Activated naive CD8-positive, alpha-beta T cell (primary cell): Measurements from ENCODE around the gene FDXR.
"Not testable (repeated sequence)": the region's sequence is repeated elsewhere in the genome, so short reads cannot be mapped to it uniquely, and the experiment has no call there.

Experiments
- H3K27ac Mint-ChIP-seq: one replicate; pipeline ENCODE4 v1.8.0; 2021; ENCODE audit warnings: mixed read lengths
- H3K27me3 Mint-ChIP-seq: one replicate; pipeline ENCODE4 v1.8.0; 2021; ENCODE audit warnings: mixed read lengths
- H3K36me3 Mint-ChIP-seq: one replicate; pipeline ENCODE4 v1.8.0; 2021; ENCODE audit warnings: mixed read lengths
- H3K4me1 Mint-ChIP-seq: one replicate; pipeline ENCODE4 v1.8.0; 2021; ENCODE audit warnings: low read depth, mixed read lengths
- H3K4me3 Mint-ChIP-seq: one replicate; pipeline ENCODE4 v1.8.0; 2021; ENCODE audit warnings: mild to moderate bottlenecking, mixed read lengths
- H3K9me3 Mint-ChIP-seq: one replicate; pipeline ENCODE4 v1.8.0; 2021; ENCODE audit warnings: low read depth, mixed read lengths

Gene FDXR

DNA sequence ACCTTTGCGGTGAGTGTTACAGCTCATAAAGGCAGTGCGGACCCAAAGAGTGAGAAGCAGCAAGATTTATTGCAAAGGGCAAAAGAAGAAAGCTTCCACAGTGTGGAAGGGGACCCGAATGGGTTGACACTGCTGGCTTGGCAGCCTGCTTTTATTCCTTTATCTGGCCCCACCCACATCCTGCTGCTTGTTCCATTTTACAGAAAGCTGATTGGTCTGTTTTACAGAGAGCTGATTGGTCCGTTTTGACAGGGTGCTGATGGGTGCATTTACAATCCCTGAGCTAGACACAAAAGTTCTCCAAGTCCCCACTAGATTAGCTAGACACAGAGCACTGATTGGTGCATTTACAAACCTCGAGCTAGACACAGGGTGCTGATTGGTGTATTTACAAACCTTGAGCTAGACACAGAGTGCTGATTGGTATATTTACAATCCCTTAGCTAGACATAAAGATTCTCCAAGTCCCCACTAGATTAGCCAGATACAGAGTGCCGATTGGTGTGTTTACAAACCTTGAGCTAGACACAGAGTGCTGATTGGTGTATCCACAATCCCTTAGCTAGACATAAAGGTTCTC is 33.5 kb upstream of the FDXR start:
- H3K27ac Mint-ChIP-seq, H3K27me3 Mint-ChIP-seq, H3K9me3 Mint-ChIP-seq, H3K4me3 Mint-ChIP-seq, H3K36me3 Mint-ChIP-seq, H3K4me1 Mint-ChIP-seq: not testable (repeated sequence)

DNA sequence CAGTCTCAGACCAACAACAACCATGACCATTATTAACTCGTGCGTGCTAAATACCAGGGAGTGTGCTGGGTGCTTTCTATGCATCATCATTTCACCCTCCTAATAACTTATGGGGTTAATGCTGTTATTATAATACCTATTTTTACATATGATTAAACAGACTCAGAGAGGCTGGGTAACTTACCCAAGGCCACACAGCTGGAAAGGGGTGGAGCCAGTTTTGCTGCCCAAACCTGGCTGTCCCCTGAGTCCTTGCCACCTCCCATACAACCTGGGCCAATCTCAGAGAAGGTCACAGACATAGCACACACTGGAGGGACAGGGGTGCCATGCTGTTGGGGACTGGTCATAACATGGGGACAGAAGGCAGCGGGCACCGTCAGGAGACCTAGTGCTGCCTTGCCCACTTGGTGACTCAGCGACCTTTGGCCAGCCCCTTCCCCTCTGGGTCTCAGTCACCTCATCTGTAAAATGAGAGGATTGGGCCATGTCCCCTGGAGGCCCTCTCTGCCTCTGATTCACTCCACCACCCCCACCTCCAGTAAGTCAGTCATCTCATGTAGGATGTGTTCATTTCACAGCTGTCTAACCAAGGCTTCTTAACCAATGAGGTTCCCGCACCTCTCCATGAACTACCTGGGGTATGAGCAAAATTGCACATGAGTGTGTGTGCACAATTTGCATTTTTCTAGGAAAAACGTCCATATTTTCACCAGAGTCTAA is 32.1 kb upstream of the FDXR start:
- Mint-ChIP-seq H3K27ac (no peak overlapping the region), H3K36me3 (no peaks in the 10 kb centered on the region), H3K9me3 (no peaks in the 10 kb centered on the region), H3K4me3 (no peak overlapping the region), H3K27me3 (peaks cover 2% of the 10 kb centered on the region), H3K4me1 (no peaks in the 10 kb centered on the region)

DNA sequence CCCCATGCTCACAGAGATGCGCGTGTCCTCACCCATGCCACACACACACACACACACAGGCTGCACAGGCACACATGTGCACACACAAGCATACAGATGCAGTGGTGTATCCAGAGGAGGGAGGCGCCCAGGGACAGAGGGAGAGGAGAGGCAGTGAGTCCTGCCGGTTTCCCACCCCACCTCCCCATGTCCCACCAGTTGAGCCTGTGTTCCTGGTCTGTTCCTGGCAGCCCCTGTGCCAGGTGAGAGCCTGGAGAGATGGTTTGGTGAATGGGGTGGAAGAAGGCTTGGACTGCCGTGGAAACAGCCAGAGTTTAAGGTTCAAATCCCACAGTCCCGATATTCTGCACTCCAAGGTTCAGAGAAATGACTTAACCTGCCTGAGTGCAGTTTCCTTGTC is 30.9 kb upstream of the FDXR start:
- Mint-ChIP-seq H3K9me3 (no peaks in the 10 kb centered on the region), H3K27ac (no peak overlapping the region), H3K27me3 (peaks cover 2% of the 10 kb centered on the region), H3K4me3 (no peak overlapping the region), H3K36me3 (no peaks in the 10 kb centered on the region), H3K4me1 (no peaks in the 10 kb centered on the region)

DNA sequence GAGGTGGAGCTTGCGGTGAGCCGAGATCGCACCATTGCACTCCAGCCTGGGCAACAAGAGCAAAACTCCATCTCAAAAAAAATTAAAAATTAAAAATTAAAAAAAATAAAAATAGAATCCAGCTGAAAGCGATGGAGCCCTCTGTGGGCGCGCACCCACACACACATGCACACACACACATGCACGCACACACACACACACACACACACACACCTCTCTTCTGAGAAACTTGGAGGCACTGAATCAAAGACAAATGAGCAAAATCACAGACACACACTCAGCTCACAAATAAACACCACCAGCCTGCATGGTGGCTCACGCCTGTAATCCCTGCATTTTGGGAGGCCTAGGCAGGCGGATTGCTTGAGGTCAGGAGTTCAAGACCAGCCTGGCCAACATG is 30.2 kb upstream of the FDXR start:
- no peak overlapping the region for H3K27ac Mint-ChIP-seq
- no peaks in the 10 kb centered on the region for H3K36me3 Mint-ChIP-seq
- H3K27me3 Mint-ChIP-seq, result peaks cover 2% of the 10 kb centered on the region
- no peak overlapping the region for H3K4me3 Mint-ChIP-seq
- no peaks in the 10 kb centered on the region for H3K9me3 Mint-ChIP-seq
- H3K4me1 Mint-ChIP-seq, result no peaks in the 10 kb centered on the region

DNA sequence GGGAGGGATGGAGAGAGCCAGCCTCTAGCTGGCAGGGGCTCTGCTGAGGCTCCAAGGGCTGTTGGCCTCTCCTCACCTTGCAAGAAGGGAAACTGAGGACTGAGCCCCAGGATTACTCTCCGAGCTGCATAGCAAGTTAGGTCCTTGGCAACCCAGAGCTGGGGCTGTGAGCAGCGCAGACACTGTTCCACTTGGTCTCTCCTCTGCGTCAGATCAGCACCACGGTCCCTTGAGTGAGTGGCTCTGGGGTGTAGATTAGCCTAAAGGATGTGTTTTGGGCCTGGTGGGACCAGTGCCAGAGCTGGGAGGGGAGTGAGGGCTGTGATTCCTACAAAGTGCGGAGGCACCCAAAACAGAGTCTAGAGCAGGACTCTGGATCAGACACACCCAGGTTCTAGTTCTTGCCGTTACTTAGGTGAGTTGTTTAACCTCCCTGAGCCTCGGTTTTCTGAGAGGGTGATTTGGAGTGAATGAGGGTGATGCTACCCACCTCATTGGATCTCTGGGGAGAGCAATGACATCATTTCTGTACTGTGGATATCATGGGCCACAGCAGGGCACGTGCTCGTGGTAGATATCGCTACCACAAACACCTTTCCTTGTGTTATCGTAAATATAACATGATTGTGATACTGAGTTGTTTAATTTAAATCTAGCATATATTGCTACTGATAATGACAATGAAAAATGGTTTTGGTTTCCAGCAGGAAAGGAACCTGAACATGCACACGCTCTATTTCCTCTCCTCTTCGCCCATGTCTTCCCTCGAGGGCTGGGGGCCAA is 28.8 kb upstream of the FDXR start:
- Mint-ChIP-seq H3K4me1 (no peaks in the 10 kb centered on the region), H3K27me3 (peaks cover 4% of the 10 kb centered on the region), H3K4me3 (no peak overlapping the region), H3K36me3 (no peaks in the 10 kb centered on the region), H3K9me3 (no peaks in the 10 kb centered on the region), H3K27ac (no peak overlapping the region)

DNA sequence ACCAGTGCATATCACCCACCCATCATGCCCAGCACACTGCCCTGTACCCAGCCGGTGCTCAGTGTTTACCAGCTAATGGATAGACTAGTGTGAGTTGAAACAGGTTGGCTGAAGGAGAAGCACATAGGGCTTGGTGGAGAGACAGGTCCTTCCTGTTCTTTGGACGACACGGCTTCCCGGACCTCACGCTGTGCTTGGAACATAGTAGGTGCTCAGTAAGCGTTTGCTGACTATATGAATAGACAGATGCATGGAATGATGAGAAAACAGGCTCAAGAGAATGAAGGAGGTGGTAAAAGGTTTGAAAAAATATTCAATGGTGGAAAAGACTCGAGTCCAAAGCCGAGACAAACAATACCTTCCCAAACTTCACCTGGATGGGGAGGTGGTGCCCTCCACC is 27.4 kb upstream of the FDXR start:
- Mint-ChIP-seq H3K27me3 (peaks cover 10% of the 10 kb centered on the region), H3K4me3 (no peak overlapping the region), H3K4me1 (no peaks in the 10 kb centered on the region), H3K27ac (no peak overlapping the region), H3K36me3 (no peaks in the 10 kb centered on the region), H3K9me3 (no peaks in the 10 kb centered on the region)

DNA sequence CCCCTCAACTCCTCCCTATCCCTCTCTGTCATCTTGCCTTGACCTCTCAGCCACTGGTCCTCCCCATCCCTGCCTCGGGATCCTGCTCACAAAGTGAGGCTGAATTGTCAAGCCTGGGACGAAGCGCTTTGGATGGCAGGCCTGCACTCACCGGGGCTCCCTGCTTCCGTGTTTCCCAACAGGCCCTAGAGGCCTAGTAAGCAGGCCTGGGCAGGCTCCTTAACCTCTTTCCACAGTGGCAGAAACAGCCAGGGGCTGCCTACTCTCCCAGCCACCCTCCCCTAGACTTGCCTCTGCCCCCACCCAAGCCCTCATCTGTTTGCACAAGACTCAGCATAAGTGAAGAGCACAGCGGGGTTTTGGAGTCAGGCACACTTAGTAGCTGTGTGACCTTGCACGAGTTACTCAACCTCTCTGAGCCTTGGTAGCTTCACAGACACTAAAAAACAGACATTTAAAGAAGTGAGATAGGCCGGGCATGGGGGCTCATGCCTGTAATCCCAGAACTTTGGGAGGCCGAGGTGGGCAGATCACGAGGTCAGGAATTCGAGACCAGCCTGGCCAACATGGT is 25.7 kb upstream of the FDXR start:
- H3K4me1 Mint-ChIP-seq, result peaks cover 4% of the 10 kb centered on the region
- peaks cover 18% of the 10 kb centered on the region for H3K27me3 Mint-ChIP-seq
- H3K9me3 Mint-ChIP-seq, result no peaks in the 10 kb centered on the region
- no peaks in the 10 kb centered on the region for H3K36me3 Mint-ChIP-seq
- H3K27ac Mint-ChIP-seq, result no peak overlapping the region
- H3K4me3 Mint-ChIP-seq, result no peak overlapping the region

DNA sequence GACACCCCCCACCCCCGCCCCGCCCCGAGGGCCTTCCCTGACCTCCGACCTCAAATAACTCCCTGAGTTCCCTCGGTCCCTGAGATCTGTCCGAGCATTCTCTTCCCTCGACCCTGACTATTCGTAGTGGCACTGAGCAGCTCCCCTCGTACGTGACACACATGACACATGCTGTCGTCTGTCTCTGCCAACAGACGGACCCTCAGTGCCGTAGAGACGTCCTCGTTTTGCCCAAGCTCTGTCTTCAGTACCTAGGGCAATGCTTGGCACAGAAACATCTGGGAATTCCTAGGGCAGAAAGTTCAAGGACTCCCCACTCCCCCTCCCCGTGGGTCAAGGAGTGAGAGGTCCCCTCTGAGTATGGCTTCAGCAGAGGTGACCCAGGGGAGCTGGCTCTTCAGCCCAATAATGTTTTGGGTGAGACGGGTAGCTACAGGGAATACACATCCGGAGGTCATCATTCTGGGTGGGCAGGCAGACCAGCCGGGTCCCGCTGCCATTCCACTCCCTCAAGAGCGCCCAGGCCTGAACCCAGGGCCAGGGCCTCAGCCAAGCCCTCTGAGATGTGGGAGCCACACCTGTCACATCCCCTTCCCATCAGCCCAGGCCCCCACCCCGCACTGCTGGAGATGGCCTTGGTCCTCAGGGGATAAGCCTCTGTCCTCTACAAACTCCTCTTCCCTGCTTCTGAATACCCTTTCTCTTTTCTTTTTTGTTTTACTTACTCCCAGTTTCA is 21.3 kb upstream of the FDXR start:
- H3K27me3 Mint-ChIP-seq, result peaks cover 24% of the 10 kb centered on the region
- no peaks in the 10 kb centered on the region for H3K36me3 Mint-ChIP-seq
- H3K4me3 Mint-ChIP-seq, result peak overlapping the region; percentile 89
- peaks cover 4% of the 10 kb centered on the region for H3K4me1 Mint-ChIP-seq
- no peaks in the 10 kb centered on the region for H3K9me3 Mint-ChIP-seq
- H3K27ac Mint-ChIP-seq, result no peak overlapping the region

DNA sequence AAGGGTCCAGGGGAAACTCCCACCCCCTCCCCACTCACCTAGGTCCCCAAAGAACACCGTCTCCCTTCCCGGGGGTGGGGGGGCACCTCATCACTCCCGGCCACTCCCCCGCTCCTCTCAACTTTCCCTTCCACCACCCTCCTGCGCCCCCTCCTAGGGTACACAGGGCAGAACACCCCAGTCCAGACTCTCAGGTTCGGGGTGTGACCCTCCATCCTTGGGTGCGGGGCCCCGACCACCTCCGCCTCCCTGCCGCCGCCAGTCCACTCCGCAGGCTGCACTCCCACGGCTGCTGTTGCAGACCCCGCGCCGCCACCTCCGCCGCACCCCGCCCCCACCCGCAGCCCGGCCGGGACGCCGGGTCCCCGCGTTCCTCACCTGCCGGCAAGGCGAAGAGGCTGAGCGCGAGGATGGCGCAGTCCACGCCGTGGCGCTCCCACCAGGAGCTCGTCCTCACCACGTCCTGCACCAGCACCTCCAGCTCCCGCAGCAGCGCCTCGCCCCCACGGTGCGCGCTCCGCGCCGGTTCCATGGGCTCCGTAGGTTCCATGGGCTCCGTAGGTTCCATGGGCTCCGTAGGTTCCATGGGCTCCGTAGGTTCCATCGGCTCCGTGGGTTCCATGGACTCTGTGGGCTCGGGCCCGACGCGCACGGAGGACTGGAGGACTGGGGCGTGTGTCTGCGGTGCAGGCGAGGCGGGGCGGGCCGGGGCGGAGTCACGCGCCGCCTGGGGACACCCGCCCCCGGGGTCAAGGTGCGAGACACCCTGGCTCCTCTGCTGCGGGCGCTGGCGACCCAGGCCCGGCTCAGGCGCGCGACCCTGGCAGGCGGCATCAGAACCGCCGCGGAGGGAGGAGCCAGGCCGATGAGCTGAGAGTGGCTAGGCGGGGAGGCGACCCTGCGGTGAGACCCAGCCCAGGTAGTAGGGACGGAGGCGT is 20.4 kb upstream of the FDXR start, which contains the start of gene FADS6:
Gene FADS6, minus strand, starts transcription at position 660 of the 938 bp plus-strand sequence. Its CDS starts 38 bp downstream, at position 622.
- H3K27ac Mint-ChIP-seq, result no peak within 1 kb of the TSS
- peak within 1 kb of the TSS; percentile 89 for H3K4me3 Mint-ChIP-seq
- no peaks in the 10 kb centered on the region for H3K9me3 Mint-ChIP-seq
- H3K27me3 Mint-ChIP-seq, result peaks cover 24% of the 10 kb centered on the region
- H3K36me3 Mint-ChIP-seq, result no peaks in the 10 kb centered on the region
- peaks cover 4% of the 10 kb centered on the region for H3K4me1 Mint-ChIP-seq

DNA sequence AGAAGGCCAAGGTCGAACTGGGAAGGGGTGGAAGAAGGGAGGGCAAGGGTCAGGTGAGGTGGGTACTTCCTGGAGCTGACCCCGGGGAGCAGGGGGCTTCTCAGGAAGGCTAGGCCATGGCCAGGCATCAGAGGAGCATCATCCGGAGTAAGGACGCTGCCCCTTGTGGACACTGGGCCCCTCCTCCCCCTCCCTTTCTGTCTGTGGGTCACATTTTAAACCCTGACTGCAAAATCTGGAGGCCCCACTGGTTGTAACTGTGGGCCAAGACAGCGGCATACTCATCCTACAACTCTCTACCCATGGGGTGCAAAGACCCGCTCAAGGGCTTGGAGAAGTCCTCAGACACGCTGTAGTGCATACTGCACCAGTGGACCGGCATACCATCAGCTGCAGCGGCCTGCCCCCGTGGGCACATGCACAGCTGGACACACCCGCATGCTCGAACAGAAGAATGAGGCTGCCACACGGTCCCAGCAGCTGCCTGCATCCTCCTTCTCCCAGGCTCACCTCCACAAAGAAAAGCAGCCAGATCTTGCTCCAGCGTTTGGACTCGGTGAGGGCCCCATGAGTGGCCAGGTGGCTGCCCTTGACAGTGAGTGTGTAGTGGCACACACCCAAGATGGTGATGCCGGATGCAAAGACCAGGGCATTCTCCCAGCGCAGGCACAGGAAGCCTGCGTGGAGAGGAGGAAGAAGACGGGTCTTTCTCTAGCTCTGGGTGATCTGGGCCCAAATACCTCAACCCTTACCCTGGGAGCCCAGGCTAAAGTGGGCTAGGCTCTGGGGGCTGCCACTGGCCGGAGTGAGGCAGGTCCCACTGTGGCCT is 19.4 kb upstream of the FDXR start:
- no peak overlapping the region for H3K4me3 Mint-ChIP-seq
- H3K36me3 Mint-ChIP-seq, result no peaks in the 10 kb centered on the region
- H3K4me1 Mint-ChIP-seq, result peaks cover 4% of the 10 kb centered on the region
- H3K27me3 Mint-ChIP-seq, result peaks cover 24% of the 10 kb centered on the region
- H3K27ac Mint-ChIP-seq, result no peak overlapping the region
- H3K9me3 Mint-ChIP-seq, result no peaks in the 10 kb centered on the region

DNA sequence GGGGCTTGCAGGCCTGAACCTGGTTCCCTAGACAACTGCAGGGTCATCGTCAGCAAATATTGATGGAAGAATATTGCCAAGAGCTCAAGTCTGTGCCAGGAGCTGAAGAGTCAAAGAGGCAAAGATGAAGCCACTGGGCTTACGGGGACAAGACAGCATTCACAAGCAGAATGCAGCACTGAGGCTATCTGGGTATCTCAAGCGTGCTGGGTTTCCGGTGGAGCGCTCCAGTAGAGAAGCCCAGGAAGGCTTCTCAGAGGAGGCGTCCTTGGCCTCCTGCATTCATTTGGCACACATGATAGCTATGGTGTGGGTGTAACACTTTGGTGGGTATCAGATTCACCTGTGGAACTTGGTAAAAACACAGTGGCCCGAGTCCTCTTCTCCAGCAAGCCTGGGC is 17.8 kb upstream of the FDXR start:
- Mint-ChIP-seq H3K9me3 (no peaks in the 10 kb centered on the region), H3K27me3 (peaks cover 20% of the 10 kb centered on the region), H3K27ac (no peak overlapping the region), H3K4me3 (no peak overlapping the region), H3K4me1 (peaks cover 4% of the 10 kb centered on the region), H3K36me3 (no peaks in the 10 kb centered on the region)

DNA sequence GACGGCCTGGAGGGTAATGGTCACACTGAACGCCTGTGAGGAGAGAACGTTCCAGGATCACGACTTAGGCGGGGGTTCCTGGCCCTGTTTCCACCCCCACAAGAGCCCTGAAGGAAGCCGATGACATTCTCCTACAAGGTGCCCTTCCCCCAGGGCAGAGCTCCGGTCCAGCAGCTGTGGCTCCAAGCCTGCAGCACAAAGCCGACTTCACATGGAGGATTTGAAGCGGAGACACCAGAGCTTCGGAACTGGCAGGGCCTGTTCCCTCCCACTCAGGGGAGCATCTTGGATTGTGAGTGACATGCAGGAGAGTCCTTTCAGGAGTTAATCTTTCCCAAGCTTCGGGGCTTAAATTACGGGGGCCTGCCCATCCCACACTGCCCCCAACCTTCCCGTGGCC is 15.7 kb upstream of the FDXR start:
- Mint-ChIP-seq H3K27me3 (peaks cover 10% of the 10 kb centered on the region), H3K36me3 (no peaks in the 10 kb centered on the region), H3K4me3 (no peak overlapping the region), H3K4me1 (no peaks in the 10 kb centered on the region), H3K27ac (no peak overlapping the region), H3K9me3 (no peaks in the 10 kb centered on the region)

DNA sequence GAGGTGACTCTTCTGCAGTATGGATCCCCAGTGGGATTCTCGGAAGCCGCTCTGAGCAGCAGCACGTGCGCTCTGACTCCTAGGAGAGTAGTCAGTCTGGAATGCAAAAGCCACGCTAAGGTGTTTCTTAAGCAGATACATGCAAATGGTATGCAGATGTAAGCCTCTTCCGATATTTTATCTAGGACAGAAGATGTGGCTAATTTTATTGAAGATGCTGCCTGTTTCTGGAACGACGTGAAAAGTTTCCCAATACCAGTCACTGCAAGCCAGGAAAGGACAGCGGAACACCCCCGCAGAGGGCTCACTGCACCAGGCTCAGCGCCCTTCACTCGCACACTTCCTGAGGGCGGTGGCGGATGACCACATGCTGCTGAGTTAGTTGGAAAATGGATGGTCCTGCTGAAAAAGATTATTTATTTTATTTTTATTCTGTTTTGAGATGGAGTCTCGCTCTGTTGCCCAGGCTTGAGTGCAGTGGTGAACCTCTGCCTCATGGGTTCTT is 10.5 kb upstream of the FDXR start:
- H3K27me3 Mint-ChIP-seq, result peaks cover 4% of the 10 kb centered on the region
- no peaks in the 10 kb centered on the region for H3K9me3 Mint-ChIP-seq
- no peaks in the 10 kb centered on the region for H3K36me3 Mint-ChIP-seq
- no peak overlapping the region for H3K27ac Mint-ChIP-seq
- H3K4me3 Mint-ChIP-seq, result no peak overlapping the region
- H3K4me1 Mint-ChIP-seq, result no peaks in the 10 kb centered on the region
